ENCODE data around the gene B3GALNT2.

GRCh38 chr1:235495030-235495429 lies 9.2 kb downstream of the B3GALNT2 start:
- TF ChIP-seq, protein P1, sequence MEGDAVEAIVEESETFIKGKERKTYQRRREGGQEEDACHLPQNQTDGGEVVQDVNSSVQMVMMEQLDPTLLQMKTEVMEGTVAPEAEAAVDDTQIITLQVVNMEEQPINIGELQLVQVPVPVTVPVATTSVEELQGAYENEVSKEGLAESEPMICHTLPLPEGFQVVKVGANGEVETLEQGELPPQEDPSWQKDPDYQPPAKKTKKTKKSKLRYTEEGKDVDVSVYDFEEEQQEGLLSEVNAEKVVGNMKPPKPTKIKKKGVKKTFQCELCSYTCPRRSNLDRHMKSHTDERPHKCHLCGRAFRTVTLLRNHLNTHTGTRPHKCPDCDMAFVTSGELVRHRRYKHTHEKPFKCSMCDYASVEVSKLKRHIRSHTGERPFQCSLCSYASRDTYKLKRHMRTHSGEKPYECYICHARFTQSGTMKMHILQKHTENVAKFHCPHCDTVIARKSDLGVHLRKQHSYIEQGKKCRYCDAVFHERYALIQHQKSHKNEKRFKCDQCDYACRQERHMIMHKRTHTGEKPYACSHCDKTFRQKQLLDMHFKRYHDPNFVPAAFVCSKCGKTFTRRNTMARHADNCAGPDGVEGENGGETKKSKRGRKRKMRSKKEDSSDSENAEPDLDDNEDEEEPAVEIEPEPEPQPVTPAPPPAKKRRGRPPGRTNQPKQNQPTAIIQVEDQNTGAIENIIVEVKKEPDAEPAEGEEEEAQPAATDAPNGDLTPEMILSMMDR (IDR thresholded peaks at IDR 0.05; ENCODE audit: control extremely low read depth in 1 of 3, insufficient read depth in 1 of 3, low read depth in 1 of 3, low read length in 3 of 3) = no peak
- TF ChIP-seq POLR2A (IDR thresholded peaks at IDR 0.05; ENCODE audit: control extremely low read depth in 1 of 2, low read depth in 2 of 2, low read length in 2 of 2) = no peak
- TF ChIP-seq ZNF274 (IDR thresholded peaks at IDR 0.05; ENCODE audit: borderline replicate concordance, extremely low read depth, low read length) = no peak
- TF ChIP-seq RXRA (IDR thresholded peaks at IDR 0.05; ENCODE audit: insufficient read depth, low read depth, low read length) = no peak
- TF ChIP-seq EP300 (IDR thresholded peaks at IDR 0.05; ENCODE audit: borderline replicate concordance in 1 of 2, low read depth in 2 of 2, low read length in 2 of 2) = no peak
- no peak for TF ChIP-seq JUND (IDR thresholded peaks at IDR 0.05; ENCODE audit: low read length)
- TF ChIP-seq EZH2 (IDR thresholded peaks at IDR 0.05; ENCODE audit: low read depth, low read length, severe bottlenecking) = no peak

All from H1 (cell line).